Measurements from ENCODE around the gene SIRPB2.

The SIRPB2 gene

GRCh38 chr20:1440024-1440423 lies 51.2 kb downstream of the SIRPB2 start:
- no peak for DNase-seq (ENCODE audit: low spot score)

- no peak for DNase-seq (ENCODE audit: low spot score)
Measured at GRCh38 chr20:1438361-1438760, 52.9 kb downstream of the SIRPB2 start.

DNA sequence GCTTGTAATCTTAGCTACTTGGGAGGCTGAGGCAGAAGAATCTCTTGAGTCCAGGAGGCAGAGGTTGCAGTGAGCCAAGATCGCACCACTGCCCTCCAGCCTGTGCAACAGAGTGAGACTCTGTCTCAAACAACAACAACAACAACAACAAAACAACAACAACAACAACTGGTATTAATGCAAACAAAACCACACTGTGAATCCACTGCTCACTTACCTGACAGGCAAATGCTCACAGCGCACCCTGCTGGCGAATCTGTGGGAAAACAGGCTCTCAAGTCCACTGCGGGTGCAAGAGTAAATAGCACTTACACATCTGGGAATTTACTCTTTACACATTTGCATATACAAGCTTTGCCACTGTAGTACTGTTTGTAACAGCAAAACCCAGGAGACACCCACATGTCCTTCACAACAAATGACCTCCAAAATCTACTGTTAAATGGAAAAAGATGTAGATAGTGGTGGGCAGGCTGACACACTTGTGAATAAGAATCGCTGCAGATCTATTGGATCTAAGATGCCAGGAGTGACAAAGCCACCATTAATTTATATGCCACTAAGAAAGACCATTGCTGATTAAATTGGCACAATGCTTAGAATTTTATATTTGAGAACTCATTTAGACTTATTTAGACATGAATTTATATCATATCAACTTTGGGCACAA lies 53.9 kb downstream of the SIRPB2 start:
- peak; percentile 53 for DNase-seq (ENCODE audit: low spot score)

GRCh38 chr20:1436263-1436662 lies 55.0 kb downstream of the SIRPB2 start:
- no peak for DNase-seq (ENCODE audit: low spot score)

- DNase-seq (ENCODE audit: low spot score), result no peak
Measured at GRCh38 chr20:1435337-1435699, 55.9 kb downstream of the SIRPB2 start.

- DNase-seq (ENCODE audit: low spot score), result no peak
Measured at GRCh38 chr20:1434571-1435336, 56.5 kb downstream of the SIRPB2 start.

DNA sequence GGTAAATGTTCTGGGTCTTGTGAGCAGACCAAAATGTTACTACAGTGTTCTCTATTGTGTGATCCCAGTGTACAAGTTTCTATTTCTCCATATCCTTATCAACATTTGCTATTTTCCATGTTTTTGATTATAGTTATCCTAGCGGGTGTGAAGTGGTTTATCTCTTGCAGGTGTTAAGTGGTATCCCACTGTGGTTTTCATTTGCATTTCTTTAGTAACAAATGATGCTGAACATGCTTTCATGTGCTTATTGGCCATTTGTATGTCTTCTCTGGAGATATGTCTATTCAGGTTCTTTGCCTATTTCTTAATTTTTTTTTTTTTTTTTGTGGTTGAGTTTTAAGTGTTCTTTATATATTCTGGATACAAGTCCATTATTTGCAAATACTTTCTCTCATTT lies 60.1 kb downstream of the SIRPB2 start:
- no peak for DNase-seq (ENCODE audit: low spot score)

GRCh38 chr20:1430004-1430451 lies 61.2 kb downstream of the SIRPB2 start:
- no peak for DNase-seq (ENCODE audit: low spot score)

DNA sequence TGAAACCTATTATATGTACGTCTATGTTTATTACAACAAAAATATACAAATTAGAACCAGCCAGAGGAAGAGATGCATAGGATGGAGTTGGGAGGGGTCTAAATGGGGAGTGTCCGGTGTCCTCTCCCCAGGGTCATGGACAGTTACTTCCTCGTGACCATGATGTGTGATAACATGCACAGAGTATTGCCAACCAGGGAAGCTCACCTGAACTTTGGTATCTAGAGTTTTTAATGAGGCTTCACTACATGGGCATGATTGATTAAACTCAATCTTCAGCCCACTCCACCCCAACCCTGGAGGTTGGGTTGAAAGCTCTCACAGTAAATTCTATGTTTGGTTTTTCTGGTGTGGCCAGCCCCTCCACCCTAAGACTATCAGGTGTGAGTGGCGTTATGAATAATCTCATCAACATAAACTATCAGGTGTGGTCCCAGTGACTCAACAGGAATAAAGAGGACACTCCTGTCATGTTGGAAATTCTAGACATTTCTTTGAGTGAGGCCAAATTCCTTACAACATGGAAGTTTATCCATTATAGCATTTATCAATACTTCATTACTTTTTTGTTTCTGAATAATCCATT lies 62.0 kb downstream of the SIRPB2 start:
- no peak for DNase-seq (ENCODE audit: low spot score)

- DNase-seq (ENCODE audit: low spot score), result no peak
Measured at GRCh38 chr20:1427457-1428054, 63.7 kb downstream of the SIRPB2 start.

- no peak for DNase-seq (ENCODE audit: low spot score)
Measured at GRCh38 chr20:1426231-1426849, 64.9 kb downstream of the SIRPB2 start.
